Measurements from ENCODE around the gene SRP19. TPM values are rescaled to one million over a fixed set of nuclear protein-coding genes. Genes with fewer than 3 reads are reported as not detected.

The SRP19 gene
- total RNA-seq, 1 donor from 2014 or later = 73.5 TPM

- Histone ChIP-seq H3K27me3 (ENCODE audit: insufficient read depth, low read length) (no peaks in the 10 kb centered on the region), H4K20me1 (ENCODE audit: insufficient read depth, low read length) (no peaks in the 10 kb centered on the region), H3K9ac (ENCODE audit: low read length) (no peak overlapping the region), H3K4me3 (ENCODE audit: insufficient read depth, low read depth, low read length) (no peak overlapping the region), H3K4me2 (ENCODE audit: low read length) (no peak overlapping the region), H3K9me3 (ENCODE audit: insufficient read depth, low read depth, low read length) (no peaks in the 10 kb centered on the region), H2AFZ (ENCODE audit: low read depth, low read length) (no peak overlapping the region), H3K79me2 (ENCODE audit: insufficient read depth, low read length) (no peaks in the 10 kb centered on the region), H3K27ac (ENCODE audit: low read depth, low read length) (no peak overlapping the region), H3K36me3 (ENCODE audit: insufficient read depth, low read length) (peaks cover 10% of the 10 kb centered on the region), H3K4me1 (ENCODE audit: insufficient read depth, low read length) (no peaks in the 10 kb centered on the region)
- H3K4me1 Mint-ChIP-seq (ENCODE audit: low read depth, unreplicated experiment) = peaks cover 2% of the 10 kb centered on the region
- no peak overlapping the region for H3K4me3 Mint-ChIP-seq (ENCODE audit: unreplicated experiment)
- no peaks in the 10 kb centered on the region for H3K27me3 Mint-ChIP-seq (ENCODE audit: low read depth, unreplicated experiment)
- no peaks in the 10 kb centered on the region for H3K9me3 Mint-ChIP-seq (ENCODE audit: unreplicated experiment)
- TF ChIP-seq EZH2 (IDR thresholded peaks at IDR 0.05; ENCODE audit: insufficient read depth, low read length) (no peak), CTCF (IDR thresholded peaks at IDR 0.05; ENCODE audit: insufficient read depth, low read depth, low read length) (no peak)
- H3K27ac Mint-ChIP-seq (ENCODE audit: unreplicated experiment) = no peak overlapping the region
- DNase-seq (ENCODE audit: low read depth) (no peak), FAIRE-seq (no peak)
- peaks cover 16% of the 10 kb centered on the region for H3K36me3 Mint-ChIP-seq (ENCODE audit: low read depth, unreplicated experiment)
Observed at GRCh38 chr5:112844489-112844888, 16.6 kb upstream of the SRP19 start.

GRCh38 chr5:112846556-112846955, 14.5 kb upstream of the SRP19 start:
- H3K9me3 ChIP-seq (ENCODE audit: insufficient read depth, low read depth, low read length) = no peaks in the 10 kb centered on the region
- Mint-ChIP-seq H3K27ac (ENCODE audit: unreplicated experiment) (no peak overlapping the region), H3K4me1 (ENCODE audit: low read depth, unreplicated experiment) (peaks cover 2% of the 10 kb centered on the region), H3K9me3 (ENCODE audit: unreplicated experiment) (no peaks in the 10 kb centered on the region), H3K27me3 (ENCODE audit: low read depth, unreplicated experiment) (no peaks in the 10 kb centered on the region), H3K36me3 (ENCODE audit: low read depth, unreplicated experiment) (peaks cover 2% of the 10 kb centered on the region), H3K4me3 (ENCODE audit: unreplicated experiment) (no peak overlapping the region)
- H3K4me2 ChIP-seq (ENCODE audit: low read length) = no peak overlapping the region
- no peak overlapping the region for H3K4me3 ChIP-seq (ENCODE audit: insufficient read depth, low read depth, low read length)
- no peak overlapping the region for H3K9ac ChIP-seq (ENCODE audit: low read length)
- H4K20me1 ChIP-seq (ENCODE audit: insufficient read depth, low read length) = no peaks in the 10 kb centered on the region
- no peaks in the 10 kb centered on the region for H3K36me3 ChIP-seq (ENCODE audit: insufficient read depth, low read length)
- FAIRE-seq (no peak), DNase-seq (ENCODE audit: low read depth) (no peak)
- no peaks in the 10 kb centered on the region for H3K4me1 ChIP-seq (ENCODE audit: insufficient read depth, low read length)
- no peak for TF ChIP-seq EZH2 (IDR thresholded peaks at IDR 0.05; ENCODE audit: insufficient read depth, low read length)
- TF ChIP-seq CTCF (IDR thresholded peaks at IDR 0.05; ENCODE audit: insufficient read depth, low read depth, low read length) = no peak
- H3K27ac ChIP-seq (ENCODE audit: low read depth, low read length) = no peak overlapping the region
- no peak overlapping the region for H2AFZ ChIP-seq (ENCODE audit: low read depth, low read length)
- no peaks in the 10 kb centered on the region for H3K27me3 ChIP-seq (ENCODE audit: insufficient read depth, low read length)
- H3K79me2 ChIP-seq (ENCODE audit: insufficient read depth, low read length) = no peaks in the 10 kb centered on the region

- Histone ChIP-seq H3K4me3 (ENCODE audit: insufficient read depth, low read depth, low read length) (no peak overlapping the region), H3K4me1 (ENCODE audit: insufficient read depth, low read length) (no peaks in the 10 kb centered on the region), H3K9ac (ENCODE audit: low read length) (no peak overlapping the region), H3K79me2 (ENCODE audit: insufficient read depth, low read length) (no peaks in the 10 kb centered on the region), H3K27me3 (ENCODE audit: insufficient read depth, low read length) (no peaks in the 10 kb centered on the region), H3K36me3 (ENCODE audit: insufficient read depth, low read length) (no peaks in the 10 kb centered on the region), H3K4me2 (ENCODE audit: low read length) (no peak overlapping the region), H2AFZ (ENCODE audit: low read depth, low read length) (no peak overlapping the region), H4K20me1 (ENCODE audit: insufficient read depth, low read length) (no peaks in the 10 kb centered on the region), H3K9me3 (ENCODE audit: insufficient read depth, low read depth, low read length) (no peaks in the 10 kb centered on the region), H3K27ac (ENCODE audit: low read depth, low read length) (no peak overlapping the region)
- Mint-ChIP-seq H3K27me3 (ENCODE audit: low read depth, unreplicated experiment) (no peaks in the 10 kb centered on the region), H3K36me3 (ENCODE audit: low read depth, unreplicated experiment) (peaks cover 2% of the 10 kb centered on the region), H3K4me3 (ENCODE audit: unreplicated experiment) (no peak overlapping the region), H3K27ac (ENCODE audit: unreplicated experiment) (no peak overlapping the region), H3K4me1 (ENCODE audit: low read depth, unreplicated experiment) (peaks cover 2% of the 10 kb centered on the region), H3K9me3 (ENCODE audit: unreplicated experiment) (no peaks in the 10 kb centered on the region)
- FAIRE-seq (no peak), DNase-seq (ENCODE audit: low read depth) (no peak)
- no peak for TF ChIP-seq CTCF (IDR thresholded peaks at IDR 0.05; ENCODE audit: insufficient read depth, low read depth, low read length)
- no peak for TF ChIP-seq EZH2 (IDR thresholded peaks at IDR 0.05; ENCODE audit: insufficient read depth, low read length)
Observed at GRCh38 chr5:112847306-112847705, 13.8 kb upstream of the SRP19 start.
